GM13976 (cell line): ENCODE data around the gene FYN.

Source experiments
- DNase-seq: peaks from one replicate; pipeline ENCODE4 v3.0.0; 2012; ENCODE audit warnings: low spot score
- CTCF ChIP-seq: IDR thresholded peaks from 2 replicates; pipeline ENCODE4 v1.5.1; 2012; ENCODE audit warnings: borderline replicate concordance, mild to moderate bottlenecking; ENCODE audit not compliant: insufficient read depth; ENCODE audit errors: extremely low read depth, missing control alignments, control extremely low read depth
- in situ Hi-C: fragments of 300-500 bp; cut with MboI; formaldehyde crosslinking; loops from one replicate; pipeline ENCODE4 v1.12.0; 2022; ENCODE audit warnings: low sequenced_read_pairs, mixed read lengths, inconsistent platforms; ENCODE audit not compliant: unreplicated experiment

The FYN gene

DNA sequence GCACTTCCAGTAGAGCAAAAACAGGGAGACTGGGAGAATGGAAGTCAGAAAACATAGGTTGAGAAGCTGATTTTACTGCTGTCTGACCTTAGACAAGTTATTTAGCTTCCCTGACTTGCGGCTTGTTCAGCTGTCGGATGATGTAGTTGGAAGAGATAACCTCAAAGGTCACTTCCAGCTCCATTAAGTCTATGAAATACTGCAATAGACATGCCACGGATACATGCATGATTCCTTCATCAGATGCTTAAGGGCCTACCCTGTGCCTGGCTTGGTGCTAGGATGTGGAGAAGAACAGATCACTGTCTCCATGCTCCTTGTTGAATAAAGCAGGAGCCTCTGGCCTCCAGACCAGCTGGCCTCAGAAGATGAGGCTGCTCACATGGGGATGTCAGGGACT is 43.7 kb downstream of the FYN start:
- no peak for DNase-seq
- in situ Hi-C loops = no loop called here
- TF ChIP-seq CTCF = no peak

- in situ Hi-C loops = no loop called here
- no peak for DNase-seq
- no peak for TF ChIP-seq CTCF
Observed at GRCh38 chr6:111828809-111829208, 44.4 kb downstream of the FYN start.

DNA sequence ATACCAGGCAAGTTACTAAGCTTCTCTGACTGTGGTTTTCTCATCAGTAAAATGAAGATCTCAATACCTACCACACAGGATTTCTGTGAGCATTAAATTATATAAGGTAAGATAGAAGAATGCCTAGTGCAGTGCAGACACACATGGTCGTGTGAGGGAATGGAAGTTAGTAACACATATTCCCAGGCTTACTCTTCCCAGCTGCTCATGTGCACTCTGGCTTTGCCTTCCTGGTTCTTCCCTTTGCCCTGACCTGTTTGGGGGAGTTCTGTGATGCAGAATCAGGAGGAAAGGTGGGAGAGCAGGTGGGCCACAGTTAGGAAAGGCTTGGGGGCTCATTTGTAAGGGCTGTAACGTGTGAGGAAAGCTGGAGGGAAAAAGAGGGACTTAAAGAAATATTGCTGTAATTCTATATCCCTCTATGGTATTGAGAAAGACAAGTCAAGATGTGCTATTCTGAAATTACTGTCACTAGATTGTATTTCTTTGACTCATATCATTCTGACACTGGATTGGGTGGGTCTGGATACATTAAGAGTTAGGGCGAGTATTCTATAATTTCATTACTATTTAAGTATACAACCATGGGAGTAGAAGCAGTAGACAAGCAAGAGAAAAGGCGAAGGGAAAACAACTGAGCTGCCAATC is 47.7 kb downstream of the FYN start:
- in situ Hi-C loops = no loop called here
- TF ChIP-seq CTCF = no peak
- DNase-seq = no peak

- TF ChIP-seq CTCF = no peak
- in situ Hi-C loops = no loop called here
- DNase-seq = no peak
Observed at GRCh38 chr6:111824608-111825337, 48.5 kb downstream of the FYN start.

DNA sequence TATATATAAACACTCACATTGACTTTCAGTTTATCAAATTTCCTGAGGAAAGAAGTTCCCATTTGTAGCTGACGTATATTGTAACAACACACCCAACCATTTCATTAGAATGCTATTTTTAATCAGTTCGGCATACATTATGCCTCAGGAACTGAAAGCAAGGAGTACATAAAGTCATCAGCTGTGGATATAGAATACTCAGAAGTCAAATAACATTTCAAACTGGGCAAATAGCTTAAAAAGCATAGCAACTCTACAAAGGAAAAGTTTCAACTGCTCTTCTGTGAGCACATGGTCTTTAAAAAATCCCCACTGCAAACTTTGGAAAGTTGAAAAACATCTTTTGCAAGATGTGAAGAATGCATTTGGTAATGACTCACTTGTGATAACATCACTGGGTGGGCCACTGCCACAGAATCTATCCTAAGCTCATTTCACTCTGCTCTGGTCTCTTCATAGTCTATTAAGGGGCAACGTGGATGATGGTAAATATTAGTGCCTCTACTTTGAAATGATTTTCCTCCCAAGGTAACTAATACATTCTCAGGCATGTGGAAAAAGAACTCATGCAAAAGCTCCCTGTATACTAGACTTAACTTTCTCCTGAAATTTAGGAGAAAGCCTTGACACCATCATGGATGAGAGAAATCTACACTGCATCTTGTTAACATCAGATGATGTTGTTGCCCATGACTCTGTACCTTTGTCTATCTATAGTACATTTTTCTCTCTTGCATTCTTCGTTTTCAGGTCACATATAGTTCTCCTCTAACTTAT is 49.2 kb downstream of the FYN start:
- in situ Hi-C loops = no loop called here
- TF ChIP-seq CTCF = no peak
- DNase-seq = no peak

- no peak for TF ChIP-seq CTCF
- DNase-seq = no peak
- in situ Hi-C loops = no loop called here
Observed at GRCh38 chr6:111823012-111823411, 50.2 kb downstream of the FYN start.
